HepG2 (cell line): ENCODE results near the gene TNFRSF6B. TPM values are rescaled to one million over a fixed set of nuclear protein-coding genes. Genes with fewer than 3 reads are reported as not detected.

Experiments used
- CAMTA2 ChIP-seq: sonication (generic); formaldehyde crosslinking; IDR thresholded peaks from 2 replicates; pipeline ENCODE4 v1.4.0; 2020; ENCODE audit warnings: mild to moderate bottlenecking, missing genetic modification reagents, borderline replicate concordance
- DBP ChIP-seq: sonication (generic); formaldehyde crosslinking; IDR thresholded peaks from 2 replicates; pipeline ENCODE4 v1.4.0; 2020; ENCODE audit warnings: missing genetic modification reagents; ENCODE audit errors: not compliant biosample characterization
- EP300 ChIP-seq, 3 experiments: sonication (generic) in 1 of 3; formaldehyde crosslinking in 1 of 3; IDR thresholded peaks; 2 replicates each; pipeline versions ENCODE4 v1.5.1 to v1.6.1; 2011 to 2020; ENCODE audit warnings: low read depth in 2 of 3, low read length in 2 of 3, borderline replicate concordance in 1 of 3, improper control_type of control experiment in 1 of 3, mild to moderate bottlenecking in 1 of 3, missing genetic modification reagents in 1 of 3, moderate library complexity in 1 of 3
- HNF4A ChIP-seq: sonication (generic); formaldehyde crosslinking; IDR thresholded peaks from 2 replicates; pipeline ENCODE4 v1.4.0; 2020; ENCODE audit warnings: missing genetic modification reagents
- KDM5B ChIP-seq: sonication (generic); formaldehyde crosslinking; IDR thresholded peaks from 2 replicates; pipeline ENCODE4 v1.4.0; 2020; ENCODE audit warnings: missing genetic modification reagents, mild to moderate bottlenecking, borderline replicate concordance
- MEIS1 ChIP-seq: sonication (generic); formaldehyde crosslinking; IDR thresholded peaks from 2 replicates; pipeline ENCODE4 v1.9.0; 2021; ENCODE audit warnings: mild to moderate bottlenecking, missing genetic modification reagents, moderate library complexity, borderline replicate concordance
- NFIC ChIP-seq: IDR thresholded peaks from 2 replicates; pipeline ENCODE4 v1.6.1; 2012; ENCODE audit warnings: mild to moderate bottlenecking, low read length, inconsistent platforms
- PHB2 ChIP-seq: fragments of 450-650 bp; IDR thresholded peaks from 2 replicates; pipeline ENCODE4 v1.6.1; 2018; ENCODE audit not compliant: partially characterized antibody
- PPARG ChIP-seq: conservative IDR thresholded peaks from 2 replicates; pipeline ENCODE4 v1.6.1; 2016; ENCODE audit warnings: missing biosample characterization, missing genetic modification reagents
- UBTF ChIP-seq: sonication (generic); formaldehyde crosslinking; IDR thresholded peaks from 2 replicates; pipeline ENCODE4 v1.4.0; 2020; ENCODE audit warnings: mild to moderate bottlenecking, missing genetic modification reagents
- ZHX2 ChIP-seq, 2 experiments: sonication (generic) in 1 of 2; formaldehyde crosslinking in 1 of 2; IDR thresholded peaks; 2 replicates each; pipeline versions ENCODE4 v1.6.1 to v1.9.0; 2014 to 2022; ENCODE audit warnings: antibody characterized with exemption in 1 of 2, borderline replicate concordance in 1 of 2, inconsistent platforms in 1 of 2, low read depth in 1 of 2, missing genetic modification reagents in 1 of 2
- ZNF547 ChIP-seq: sonication (generic); formaldehyde crosslinking; IDR thresholded peaks from 2 replicates; pipeline ENCODE4 v1.5.1; 2020; ENCODE audit warnings: mild to moderate bottlenecking, missing genetic modification reagents
- ZNF619 ChIP-seq: sonication (generic); formaldehyde crosslinking; IDR thresholded peaks from 2 replicates; pipeline ENCODE4 v1.4.0; 2020; ENCODE audit warnings: mild to moderate bottlenecking, missing genetic modification reagents
- ZNF713 ChIP-seq: sonication (generic); formaldehyde crosslinking; IDR thresholded peaks from 2 replicates; pipeline ENCODE4 v1.4.0; 2020; ENCODE audit warnings: mild to moderate bottlenecking, missing genetic modification reagents
- ZNF737 ChIP-seq: sonication (generic); formaldehyde crosslinking; IDR thresholded peaks from 2 replicates; pipeline ENCODE4 v1.5.0; 2020; ENCODE audit warnings: missing genetic modification reagents, mild to moderate bottlenecking, borderline replicate concordance
- ZNF75D ChIP-seq: sonication (generic); formaldehyde crosslinking; IDR thresholded peaks from 2 replicates; pipeline ENCODE4 v1.8.1; 2023; ENCODE audit warnings: missing genetic modification reagents, mild to moderate bottlenecking, borderline replicate concordance
- ZNF777 ChIP-seq: sonication (generic); formaldehyde crosslinking; IDR thresholded peaks from 2 replicates; pipeline ENCODE4 v1.4.0; 2020; ENCODE audit warnings: missing genetic modification reagents
- ZNF850 ChIP-seq: sonication (generic); formaldehyde crosslinking; conservative IDR thresholded peaks from 2 replicates; pipeline ENCODE4 v1.9.0; 2021; ENCODE audit warnings: mild to moderate bottlenecking, missing genetic modification reagents
- polyA plus RNA-seq, 8 experiments: library from polyadenylated mRNA; depleted of rRNA in 3 of 8; stranded (reverse) in 7 of 8; unstranded in 1 of 8; fragments of >200 nt; fragmentation: Illumina TruSeq in 4 of 8; extraction: Trizol in 4 of 8; gene quantifications; 2 replicates each; pipeline versions ENCODE4 v1.2.1 to v1.2.3, GENCODE V29; 2011 to 2016; ENCODE audit warnings: low read depth in 4 of 8, missing spikeins in 1 of 8, mixed read lengths in 1 of 8; ENCODE audit not compliant: insufficient read depth in 1 of 8
- total RNA-seq, 5 experiments: library from RNA; depleted of rRNA; stranded (reverse); fragments of >200 nt; fragmentation: Illumina TruSeq; extraction: Trizol; gene quantifications; 2 replicates each; pipeline ENCODE4 v1.2.3, GENCODE V29; 2016; ENCODE audit warnings: low read depth in 1 of 5

Gene TNFRSF6B
- total and polyA plus RNA-seq, 2 of the 13 experiments (the other 11 are each of a cell fraction or from before 2014, with no cell fraction given), result 0.24 TPM; not detected in 1

GRCh38 chr20:63657260-63657936 is 39.1 kb upstream of the TNFRSF6B start (continued):
- TF ChIP-seq UBTF (CRISPR knock-in tag) (0 out of 2 replicates have a peak, but pooled peaks have one; percentile 7), PHB2 (no peak), EP300 (IDR thresholded peaks at IDR 0.05; ENCODE audit: low read depth in 2 of 2, low read length in 2 of 2) (no peak), EP300 (CRISPR knock-in tag; IDR thresholded peaks at IDR 0.05; ENCODE audit: borderline replicate concordance) (no peak), DBP (CRISPR knock-in tag) (no peak), ZNF547 (CRISPR knock-in tag) (peak; percentile 8; the same call in 1 of the 2 replicates), ZNF713 (CRISPR knock-in tag) (peak; percentile 94; the same call in 1 of the 2 replicates), HNF4A (CRISPR knock-in tag) (no peak), NFIC (no peak), ZNF777 (CRISPR knock-in tag) (no peak), ZNF850 (no peak), ZNF619 (peak; percentile 47; the same call in 1 of the 2 replicates), PPARG (CRISPR knock-in tag) (no peak), ZNF75D (no peak), KDM5B (CRISPR knock-in tag) (peak; percentile 40; the same call in 1 of the 2 replicates), ZHX2 (IDR thresholded peaks at IDR 0.05; ENCODE audit: low read depth) (no peak), ZHX2 (CRISPR knock-in tag; IDR thresholded peaks at IDR 0.05; ENCODE audit: borderline replicate concordance) (no peak; the same call in 1 of the 2 replicates), CAMTA2 (CRISPR knock-in tag) (0 out of 2 replicates have a peak, but pooled peaks have one; percentile 3), ZNF737 (CRISPR knock-in tag) (peak; percentile 9; the same call in 1 of the 2 replicates), MEIS1 (CRISPR knock-in tag) (0 out of 2 replicates have a peak, but pooled peaks have one; percentile 4)
